Right lobe of liver (tissue), 6 donors: Measurements from ENCODE around the gene NKAIN2. TPM values are rescaled to one million over a fixed set of nuclear protein-coding genes. Genes with fewer than 3 reads are reported as not detected.

ENCODE experiments used
- ATAC-seq, 4 donors: fragments of 200-7000 bp; cut with Tn5 transposase; one replicate each; pipeline ENCODE4 v1.9.1; 2020; ENCODE audit warnings: mild to moderate bottlenecking in 4 of 4, moderate library complexity in 4 of 4
- DNase-seq, 3 donors: peaks; one replicate each; pipeline ENCODE4 v3.0.0-alpha.2; 2020
- H3K27ac ChIP-seq, 3 donors: fragments of 200-600 bp; one replicate each; pipeline ENCODE4 v1.8.0; 2022
- H3K27me3 ChIP-seq, 2 donors: fragments of 200-600 bp; one replicate each; pipeline ENCODE4 v1.8.0; 2022
- H3K36me3 ChIP-seq, 4 donors: fragments of 200-600 bp; sonication (generic) in 1 of 4; one replicate each; pipeline versions ENCODE4 v1.5.1 to v1.8.0; 2017 to 2022; ENCODE audit warnings: control low read depth in 1 of 4
- H3K4me1 ChIP-seq, 4 donors: fragments of 200-600 bp; sonication (generic) in 1 of 4; one replicate each; pipeline versions ENCODE4 v1.5.1 to v1.8.0; 2017 to 2022; ENCODE audit warnings: control low read depth in 1 of 4
- H3K4me3 ChIP-seq, 3 donors: fragments of 200-600 bp; one replicate each; pipeline ENCODE4 v1.8.0; 2022
- H3K9me3 ChIP-seq, 4 donors: fragments of 200-600 bp; sonication (generic) in 1 of 4; one replicate each; pipeline versions ENCODE4 v1.5.1 to v1.8.0; 2017 to 2022; ENCODE audit warnings: control low read depth in 1 of 4
- POLR2A ChIP-seq: fragments of 450-650 bp; IDR thresholded peaks from one replicate; pipeline ENCODE4 v1.6.1; 2017; ENCODE audit warnings: antibody characterized with exemption, mild to moderate bottlenecking
- WGBS: methylation state at CpG from one replicate; pipeline ENCODE4 v1.1.6; 2018; ENCODE audit warnings: low coverage, low lambda C conversion rate; ENCODE audit not compliant: insufficient coverage; ENCODE audit errors: missing lambda C conversion rate; 5-methylcytosine and 5-hydroxymethylcytosine counted together
- intact Hi-C, 2 donors: fragments of 100-400 bp; cut with DNase I; formaldehyde crosslinking; loops; one replicate each; pipeline versions ENCODE4 v1.11.2 to v1.14.1; 2022
- long read RNA-seq: library from polyadenylated mRNA; unstranded; transcript quantifications from one replicate; pipeline ENCODE4 v2.0.0, GENCODE V29; 2019
- total RNA-seq, 6 experiments: library from RNA; depleted of rRNA in 2 of 6; stranded (reverse); fragments of >200 nt in 2 of 6; fragmentation: NEBNext Ultra II Directional in 3 of 6; extraction: Animal tissue kit (Norgen Biotek cat#: 25700) in 3 of 6; gene quantifications; one replicate each; pipeline versions ENCODE4 v1.1.0 to v1.2.4, GENCODE V29; 2016 to 2023
- TF ChIP-seq, protein P1 (sequence below), 4 donors: fragments of 200-600 bp in 3 of 4; fragments of 450-650 bp in 1 of 4; IDR thresholded peaks; one replicate each; pipeline versions ENCODE4 v1.5.1 to v1.8.0; 2016 to 2022; ENCODE audit warnings: antibody characterized with exemption in 4 of 4, mild to moderate bottlenecking in 2 of 4
- donor health status: DM: no; HTN: yes; CAD: no.
- donor health status: DM: no; HTN: no; CAD: no.
- donor health status: DM: no; HTN: no; CAD: no.
- donor health status: DM: no; HTN: yes; CAD: no.
- donor health status: DM: no; HTN: yes; CAD: no.

NKAIN2 gene
- under 1 TPM in 2 of 6 experiments, not detected in 4; 0.16 to 0.28 TPM for total RNA-seq
- long read RNA-seq: 0 reads

DNA sequence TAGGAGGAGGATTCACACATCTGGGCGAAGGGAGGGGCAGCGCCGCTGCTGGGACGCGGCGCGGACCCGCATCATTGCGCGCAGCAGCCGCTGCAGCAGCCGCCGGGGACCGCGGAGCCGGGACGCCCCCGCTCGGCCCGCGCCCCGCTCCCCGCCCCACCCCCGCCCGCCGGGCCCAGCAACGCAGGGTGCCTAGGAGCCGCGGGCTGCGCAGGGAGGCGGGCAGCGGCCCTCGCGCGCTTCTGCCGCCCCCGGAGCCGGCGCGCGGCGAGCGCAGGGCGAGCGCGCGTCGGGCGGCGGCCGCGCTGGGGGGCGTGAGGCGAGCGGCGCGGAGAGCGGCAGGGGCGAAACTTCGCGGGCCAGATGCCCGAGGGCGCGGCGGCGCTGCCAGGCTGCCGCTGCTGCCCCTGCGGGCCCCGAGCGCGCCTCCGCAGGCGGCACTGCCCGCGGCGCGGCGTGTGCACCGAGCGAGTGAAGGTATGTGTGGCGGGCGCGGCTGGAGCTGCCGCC is at the start of gene NKAIN2:
NKAIN2 (plus strand) TSS at position 362 of the 510 bp plus-strand sequence.
- Histone ChIP-seq H3K4me1 (peaks cover 0 to 11% (median 0%) of the 10 kb centered on the region in 4 donors), H3K9me3 (no peaks in the 10 kb centered on the region), H3K27me3 (no peaks in the 10 kb centered on the region), H3K36me3 (no peaks in the 10 kb centered on the region), H3K4me3 (peak within 1 kb of the TSS; percentile 28 to 43 (median 39)), H3K27ac (no peak within 1 kb of the TSS)
- no CpG with 5 or more reads among the region's 84 CpGs for WGBS
- intact Hi-C loops: no loop called here
- ATAC-seq (peak; percentile 31 to 45 (median 32)), DNase-seq (no peak)
- TF ChIP-seq POLR2A: no peak
- TF ChIP-seq, protein P1, sequence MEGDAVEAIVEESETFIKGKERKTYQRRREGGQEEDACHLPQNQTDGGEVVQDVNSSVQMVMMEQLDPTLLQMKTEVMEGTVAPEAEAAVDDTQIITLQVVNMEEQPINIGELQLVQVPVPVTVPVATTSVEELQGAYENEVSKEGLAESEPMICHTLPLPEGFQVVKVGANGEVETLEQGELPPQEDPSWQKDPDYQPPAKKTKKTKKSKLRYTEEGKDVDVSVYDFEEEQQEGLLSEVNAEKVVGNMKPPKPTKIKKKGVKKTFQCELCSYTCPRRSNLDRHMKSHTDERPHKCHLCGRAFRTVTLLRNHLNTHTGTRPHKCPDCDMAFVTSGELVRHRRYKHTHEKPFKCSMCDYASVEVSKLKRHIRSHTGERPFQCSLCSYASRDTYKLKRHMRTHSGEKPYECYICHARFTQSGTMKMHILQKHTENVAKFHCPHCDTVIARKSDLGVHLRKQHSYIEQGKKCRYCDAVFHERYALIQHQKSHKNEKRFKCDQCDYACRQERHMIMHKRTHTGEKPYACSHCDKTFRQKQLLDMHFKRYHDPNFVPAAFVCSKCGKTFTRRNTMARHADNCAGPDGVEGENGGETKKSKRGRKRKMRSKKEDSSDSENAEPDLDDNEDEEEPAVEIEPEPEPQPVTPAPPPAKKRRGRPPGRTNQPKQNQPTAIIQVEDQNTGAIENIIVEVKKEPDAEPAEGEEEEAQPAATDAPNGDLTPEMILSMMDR (IDR thresholded peaks at IDR 0.05): no peak

DNA sequence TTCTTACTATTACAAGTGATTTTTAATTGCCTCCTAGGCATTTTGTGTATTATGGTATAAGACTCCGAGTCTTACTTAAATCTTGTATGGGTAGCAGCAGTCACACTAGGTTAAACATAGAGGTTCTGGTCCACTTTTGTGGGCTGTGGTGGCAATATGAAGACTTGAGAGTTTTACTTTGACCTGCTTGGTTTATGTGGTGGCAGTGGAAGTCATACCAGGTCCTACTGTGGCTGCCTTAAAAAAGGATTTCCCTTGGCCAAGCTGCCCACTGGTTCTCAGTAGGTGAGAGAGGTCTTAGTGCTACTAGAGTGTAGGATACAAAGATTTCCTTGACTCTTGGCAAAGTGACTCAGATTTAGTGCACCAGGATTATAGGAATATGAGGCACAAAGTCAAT is 44.2 kb upstream of the NKAIN2 start:
- TF ChIP-seq, protein P1 (IDR thresholded peaks at IDR 0.05): no peak
- TF ChIP-seq POLR2A: no peak
- no peak for ATAC-seq

DNA sequence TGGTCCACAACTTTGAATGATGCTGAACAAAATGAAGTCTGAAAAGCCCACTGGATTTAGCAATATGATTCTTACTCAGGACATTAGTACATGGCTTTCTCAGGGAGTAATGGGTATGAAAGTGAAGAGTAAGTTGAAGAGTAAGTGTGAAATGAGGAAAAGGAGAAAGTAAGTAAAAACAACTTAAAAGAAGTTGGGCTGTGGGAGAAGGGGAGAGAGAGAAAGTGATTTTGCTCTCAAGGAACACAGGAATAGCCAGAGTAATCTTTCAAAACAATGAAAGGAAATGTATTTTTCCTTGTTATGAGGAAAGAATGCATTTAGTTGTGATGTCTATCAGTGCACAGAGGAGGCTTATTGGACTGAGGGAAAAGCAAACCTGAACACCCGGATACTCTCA is 39.8 kb upstream of the NKAIN2 start:
- H3K4me1 ChIP-seq: no peaks in the 10 kb centered on the region
- H3K36me3 ChIP-seq: no peaks in the 10 kb centered on the region
- 40% methylated on average over 1 of the region's 1 CpG for WGBS
- DNase-seq (no peak), ATAC-seq (no peak)
- no peak for TF ChIP-seq POLR2A
- TF ChIP-seq, protein P1 (IDR thresholded peaks at IDR 0.05): no peak
- intact Hi-C loops: no loop called here
- no peak overlapping the region for H3K27ac ChIP-seq
- H3K27me3 ChIP-seq: no peaks in the 10 kb centered on the region
- no peaks in the 10 kb centered on the region for H3K9me3 ChIP-seq
- no peak overlapping the region for H3K4me3 ChIP-seq

More for the DNA sequence above, 44.2 kb upstream of the NKAIN2 start:
- no peak overlapping the region for H3K4me3 ChIP-seq
- H3K9me3 ChIP-seq: peaks cover 0 to 4% (median 0%) of the 10 kb centered on the region in 4 donors
- H3K27me3 ChIP-seq: no peaks in the 10 kb centered on the region
- intact Hi-C loops: no loop called here
- H3K4me1 ChIP-seq: no peaks in the 10 kb centered on the region
- DNase-seq: no peak
- no peak overlapping the region for H3K27ac ChIP-seq
- WGBS: 57% methylated on average over 1 of the region's 1 CpG
- no peaks in the 10 kb centered on the region for H3K36me3 ChIP-seq

DNA sequence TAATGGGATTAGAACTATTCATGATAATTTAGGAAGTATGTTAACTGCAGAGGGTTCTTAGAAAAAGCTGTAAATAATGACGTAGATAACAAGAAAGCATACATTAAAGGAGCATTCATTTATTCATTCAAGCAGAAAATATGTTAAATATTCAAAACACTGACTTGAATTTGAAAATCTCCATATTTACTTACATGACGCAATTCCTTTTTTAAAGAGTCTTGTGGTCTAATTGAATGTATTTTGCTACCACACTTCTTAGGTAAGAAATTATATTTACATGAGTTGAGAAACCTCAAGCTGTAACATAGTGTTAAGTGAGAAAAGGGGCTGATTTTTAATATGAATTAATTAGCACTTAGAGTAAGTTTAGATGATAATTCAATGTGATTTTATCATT is 38.9 kb upstream of the NKAIN2 start:
- WGBS: 53% methylated on average over 2 of the region's 2 CpGs
- no peaks in the 10 kb centered on the region for H3K36me3 ChIP-seq
- ATAC-seq: no peak
- DNase-seq: no peak
- no peak for TF ChIP-seq POLR2A
- TF ChIP-seq, protein P1 (IDR thresholded peaks at IDR 0.05): no peak
- intact Hi-C loops: no loop called here
- H3K4me3 ChIP-seq: no peak overlapping the region
- no peaks in the 10 kb centered on the region for H3K4me1 ChIP-seq
- H3K27ac ChIP-seq: no peak overlapping the region
- no peaks in the 10 kb centered on the region for H3K27me3 ChIP-seq
- no peaks in the 10 kb centered on the region for H3K9me3 ChIP-seq

DNA sequence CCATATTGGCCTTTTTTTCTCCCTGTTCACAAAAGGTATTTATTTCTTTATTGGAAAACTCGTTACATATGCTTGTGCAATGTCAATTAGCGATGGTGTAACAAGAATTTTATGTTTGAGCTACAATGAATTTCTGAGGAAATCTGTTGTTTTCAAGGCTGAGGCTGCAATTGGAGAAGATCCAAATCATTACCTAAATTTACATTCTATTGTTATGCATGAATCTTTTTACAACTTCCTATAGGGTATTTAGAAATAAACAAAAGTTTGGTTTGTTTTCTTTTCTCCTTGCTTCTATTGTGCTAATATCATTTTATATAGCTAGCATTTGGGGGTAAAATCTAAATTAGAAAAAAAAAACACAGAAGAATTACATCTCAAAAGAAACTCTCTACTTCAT is 34.7 kb upstream of the NKAIN2 start:
- intact Hi-C loops: no loop called here
- Histone ChIP-seq H3K27ac (no peak overlapping the region), H3K27me3 (no peaks in the 10 kb centered on the region), H3K36me3 (no peaks in the 10 kb centered on the region), H3K4me3 (no peak overlapping the region), H3K4me1 (no peaks in the 10 kb centered on the region), H3K9me3 (no peaks in the 10 kb centered on the region)
- DNase-seq (no peak), ATAC-seq (no peak)
- WGBS: 40% methylated on average over 2 of the region's 2 CpGs
- TF ChIP-seq, protein P1 (IDR thresholded peaks at IDR 0.05): no peak
- TF ChIP-seq POLR2A: no peak
